HG03103 (cell line): ENCODE measurements around the gene MRPL44.
"Not testable (repeated sequence)": the region's sequence is repeated elsewhere in the genome, so short reads cannot be mapped to it uniquely, and the experiment has no call there.

Experiments used
- ATAC-seq: cut with Tn5 transposase; IDR thresholded peaks from one replicate; pipeline ENCODE4 v1.9.1; 2021; ENCODE audit warnings: low read depth; ENCODE audit not compliant: unreplicated experiment

MRPL44 gene

DNA sequence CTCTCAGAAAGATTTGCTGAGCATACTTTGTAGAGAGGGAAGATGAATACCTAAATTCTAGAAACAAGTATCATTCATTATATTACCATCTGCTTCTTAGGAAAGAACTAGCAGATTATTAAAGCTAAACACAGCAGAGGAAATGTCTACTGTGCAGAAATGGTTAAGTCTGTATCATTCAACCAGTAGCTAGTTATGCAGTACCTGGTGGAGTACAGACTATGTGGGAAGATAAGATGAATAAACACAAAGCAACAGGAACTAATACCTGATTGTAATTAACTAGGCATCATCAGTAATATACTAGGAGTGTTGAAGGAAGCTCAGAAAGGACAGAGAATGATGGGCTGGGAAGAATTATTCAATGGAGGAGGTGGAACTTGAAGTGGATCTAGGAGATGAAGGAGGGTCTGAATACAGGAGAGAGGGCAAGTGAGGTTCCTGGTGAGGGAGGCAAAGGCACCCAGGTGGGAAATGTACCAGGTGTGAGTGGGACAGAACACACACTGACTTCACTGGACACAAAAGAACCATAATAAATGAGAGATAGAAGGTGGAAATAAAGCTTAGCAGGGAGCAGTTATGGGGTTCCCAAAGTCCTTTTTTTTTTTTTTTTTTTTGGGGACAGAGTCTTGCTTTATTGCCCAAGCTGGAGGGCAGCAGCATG lies 21.7 kb upstream of the MRPL44 start:
- ATAC-seq, result no peak

DNA sequence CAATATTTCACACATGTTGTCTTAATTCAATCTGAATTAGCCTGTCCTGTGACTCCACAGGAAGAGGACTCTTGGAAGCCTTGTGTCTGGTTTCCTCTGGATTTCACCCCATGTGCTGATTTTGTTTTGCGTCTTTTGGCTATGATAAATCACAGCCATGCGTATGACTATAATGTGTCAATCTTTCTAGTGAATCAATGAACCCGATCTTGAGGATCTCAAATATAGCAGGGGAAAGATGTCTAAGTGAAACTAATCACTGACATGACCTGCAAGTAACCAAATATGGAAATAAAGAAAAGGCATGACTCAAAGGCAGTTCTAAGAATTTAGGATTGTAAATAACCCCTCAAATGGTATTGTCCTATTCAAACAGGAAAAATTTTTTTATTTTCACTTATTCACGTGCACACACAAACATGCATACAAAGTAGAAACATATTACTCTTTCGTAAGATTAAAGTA lies 20.4 kb upstream of the MRPL44 start:
- no peak for ATAC-seq

DNA sequence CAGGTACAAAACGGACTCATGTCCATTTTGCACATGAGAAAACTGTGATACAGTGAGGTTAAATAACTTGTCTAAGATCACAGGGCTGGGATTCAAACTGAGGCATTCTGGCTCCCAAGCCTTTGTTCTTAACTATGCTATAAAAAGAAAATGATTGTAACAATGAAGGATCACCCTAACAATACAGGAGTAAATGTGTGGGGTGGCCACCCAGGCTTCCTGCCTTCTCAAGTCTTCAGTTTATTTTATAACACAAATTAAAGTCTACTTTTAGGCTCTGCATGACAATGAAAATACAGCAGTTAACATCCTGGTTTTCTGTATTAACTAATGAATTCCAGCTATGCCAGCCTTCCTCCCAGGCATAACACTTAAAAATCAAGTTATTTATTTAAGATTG lies 19.7 kb upstream of the MRPL44 start:
- no peak for ATAC-seq

DNA sequence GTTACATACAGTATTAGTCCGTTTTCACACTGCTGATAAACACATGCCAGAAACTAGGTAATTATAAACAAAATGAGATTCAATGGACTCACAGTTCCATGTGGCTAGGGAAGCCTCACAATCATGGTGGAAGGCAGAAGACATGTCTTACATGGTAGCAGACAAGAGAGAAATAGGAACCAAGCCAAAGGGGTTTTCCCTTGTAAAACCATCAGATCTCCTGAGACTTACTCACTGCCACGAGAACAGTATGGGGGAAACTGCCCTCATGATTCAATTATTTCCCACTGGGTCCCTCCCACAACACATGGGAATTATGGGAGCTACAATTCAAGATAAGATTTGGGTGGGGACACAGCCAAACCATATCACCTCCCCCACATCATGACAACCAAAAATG lies 17.8 kb upstream of the MRPL44 start:
- ATAC-seq, result not testable (repeated sequence)

DNA sequence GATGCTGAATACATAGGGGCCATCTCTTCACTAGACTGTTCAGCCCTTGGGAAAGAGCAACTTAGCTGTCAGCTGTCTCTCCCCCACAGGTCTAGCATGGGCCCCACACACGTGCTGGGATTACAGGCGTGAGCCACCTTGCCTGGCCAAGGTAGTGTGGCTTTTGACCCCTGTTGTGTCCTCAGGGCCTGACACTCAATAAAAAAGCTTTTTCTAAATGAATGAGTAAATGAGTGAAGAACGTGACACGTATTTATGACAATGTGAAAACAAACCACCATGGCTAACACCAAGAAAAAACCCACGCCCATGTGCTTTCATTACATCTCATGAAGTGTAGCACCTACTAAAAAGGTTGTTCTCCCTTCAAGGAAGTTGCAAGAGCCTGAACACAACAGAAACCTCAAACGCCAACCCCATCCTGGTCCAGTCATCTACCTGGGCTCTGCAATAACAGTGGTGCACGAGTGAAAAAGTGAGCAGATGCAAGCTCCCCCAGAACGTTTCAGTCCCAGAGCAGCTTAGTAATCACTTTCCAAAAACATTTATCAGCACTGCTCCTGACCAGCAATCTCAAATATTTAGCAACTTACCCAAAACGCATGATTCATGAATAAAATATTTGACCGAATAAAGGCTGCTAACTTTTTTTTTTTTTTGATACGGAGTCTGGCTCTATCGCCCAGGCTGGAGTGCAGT lies 15.5 kb upstream of the MRPL44 start:
- peak; percentile 34 for ATAC-seq

DNA sequence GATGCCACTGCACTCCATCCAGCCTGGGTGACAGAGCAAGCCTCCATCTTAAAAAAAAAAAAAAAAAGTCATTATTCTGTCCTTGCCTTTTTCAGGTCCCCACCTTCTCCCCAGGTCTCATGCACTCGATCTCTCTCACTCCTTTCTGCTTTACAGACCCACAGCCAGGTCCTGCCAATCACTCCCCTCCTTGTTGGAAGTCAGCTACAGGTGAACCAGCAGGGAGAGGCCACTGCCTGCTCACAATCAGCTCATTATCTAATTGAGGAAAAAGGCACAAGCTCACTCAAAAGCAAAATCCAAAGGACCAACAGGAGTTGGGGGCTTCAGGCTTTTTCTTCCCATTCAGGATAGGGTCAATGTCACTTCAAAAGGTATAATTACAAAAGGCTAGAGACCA lies 14.1 kb upstream of the MRPL44 start:
- no peak for ATAC-seq

DNA sequence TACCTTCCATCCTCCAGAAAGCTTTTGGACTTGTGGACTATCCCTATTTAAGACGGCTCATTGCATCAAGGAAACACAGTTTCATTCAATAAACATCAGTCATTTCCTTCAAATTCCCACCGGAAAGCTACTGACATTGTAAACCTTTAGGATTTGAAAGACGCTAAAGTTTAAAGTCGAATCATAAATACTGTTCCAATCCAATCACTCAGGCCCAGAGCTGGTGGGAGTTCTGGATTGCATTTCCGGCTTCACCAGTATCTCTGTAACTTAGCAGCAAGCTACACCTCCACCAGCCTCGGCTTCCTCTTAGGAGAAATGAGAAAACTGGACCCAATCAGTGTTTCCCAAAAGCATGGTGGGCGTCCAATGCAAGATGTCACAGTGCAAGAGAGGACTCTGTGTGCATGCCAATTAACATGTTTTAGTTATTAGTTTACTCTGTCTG lies 13.7 kb upstream of the MRPL44 start:
- ATAC-seq, result no peak

DNA sequence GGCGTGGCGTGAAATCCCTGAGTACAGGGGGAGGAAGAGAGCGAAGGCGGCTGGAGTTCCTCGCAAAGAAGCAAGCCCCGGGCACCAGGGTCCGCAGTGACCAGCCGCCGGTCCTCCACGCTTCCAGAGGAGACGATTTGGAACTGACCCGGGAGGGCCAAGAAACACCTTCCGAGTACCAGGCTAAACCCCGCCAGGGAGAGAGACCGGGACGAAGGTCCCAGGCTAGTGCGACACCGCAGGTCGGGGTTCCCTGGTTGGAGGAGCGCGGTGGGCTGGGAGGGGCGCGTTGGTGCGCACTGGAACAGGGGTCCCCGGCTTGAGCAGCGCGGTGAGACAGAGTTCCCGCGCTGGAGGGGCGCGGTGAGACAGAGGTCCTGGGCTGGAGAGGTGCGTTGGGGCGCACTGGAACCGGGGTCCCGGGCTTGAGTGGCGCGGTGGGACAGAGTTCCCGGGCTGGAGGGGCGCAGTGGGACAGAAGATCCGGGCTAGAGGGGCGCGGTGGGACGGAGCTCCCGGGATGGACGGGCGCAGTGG lies 13.0 kb upstream of the MRPL44 start:
- ATAC-seq, result peak; percentile 13

DNA sequence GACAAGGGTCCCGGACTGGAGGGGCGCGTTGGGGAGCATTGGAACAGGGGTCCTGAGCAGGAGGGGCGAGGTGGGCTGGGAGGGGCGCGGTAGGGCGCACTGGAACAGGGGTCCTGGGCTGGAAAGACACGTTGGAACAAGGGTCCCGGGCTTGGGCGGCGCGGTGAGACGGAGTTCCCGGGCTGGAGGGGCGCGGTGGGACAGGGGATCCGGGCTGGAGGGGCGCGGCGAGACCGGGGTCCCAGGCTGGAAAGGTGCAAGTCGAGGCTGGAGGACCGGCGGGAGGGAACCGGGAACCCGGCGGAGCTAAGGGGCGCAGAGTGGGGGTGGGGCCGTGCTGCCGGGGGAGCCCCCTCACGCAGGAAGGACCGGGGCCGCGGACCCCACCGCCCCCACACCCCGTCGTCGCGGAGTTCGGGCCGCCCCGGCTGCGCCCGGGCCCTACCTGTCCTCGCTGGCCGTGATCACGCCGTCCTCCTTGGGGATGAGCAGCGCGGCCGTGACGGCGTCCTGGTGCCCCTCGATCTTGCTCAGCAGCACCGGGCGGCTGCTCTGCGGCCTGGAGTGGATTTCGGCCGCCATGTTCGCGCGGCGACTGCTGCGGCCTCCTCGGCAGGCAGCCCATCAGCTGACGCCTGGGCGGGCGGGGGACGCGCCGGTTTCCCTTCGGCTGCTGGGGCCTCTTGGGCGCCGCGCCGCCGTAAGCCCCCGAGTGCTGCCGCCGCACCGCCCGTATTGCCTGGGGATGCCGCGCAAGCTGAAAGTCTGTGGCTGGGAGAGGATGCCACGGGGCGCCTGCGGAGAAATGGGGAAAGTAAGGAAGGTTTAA lies 12.3 kb upstream of the MRPL44 start, which contains the start of gene WDFY1:
TSS of gene WDFY1 (minus strand) at position 633 of the 829 bp plus-strand sequence. CDS start at position 582, 51 bp downstream.
- peak; percentile 76 for ATAC-seq

DNA sequence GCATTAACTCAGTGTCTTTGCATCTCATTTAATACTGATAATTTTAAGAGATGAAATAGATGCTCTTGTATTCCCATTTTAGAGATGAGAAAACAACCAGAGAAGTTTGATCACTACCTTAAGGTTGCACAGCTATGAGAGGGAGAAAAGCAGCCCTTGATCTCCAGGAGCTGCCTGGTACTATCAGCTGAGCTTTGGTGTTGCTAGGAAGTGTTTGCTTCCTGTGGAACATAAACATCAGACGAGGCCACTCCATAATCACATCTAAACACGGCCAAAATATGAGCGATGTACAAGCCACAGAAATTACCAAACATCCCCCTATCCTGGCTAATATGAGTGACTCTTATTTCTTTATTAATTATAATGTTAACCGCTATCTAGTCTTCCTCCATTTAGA lies 11.5 kb upstream of the MRPL44 start:
- no peak for ATAC-seq

DNA sequence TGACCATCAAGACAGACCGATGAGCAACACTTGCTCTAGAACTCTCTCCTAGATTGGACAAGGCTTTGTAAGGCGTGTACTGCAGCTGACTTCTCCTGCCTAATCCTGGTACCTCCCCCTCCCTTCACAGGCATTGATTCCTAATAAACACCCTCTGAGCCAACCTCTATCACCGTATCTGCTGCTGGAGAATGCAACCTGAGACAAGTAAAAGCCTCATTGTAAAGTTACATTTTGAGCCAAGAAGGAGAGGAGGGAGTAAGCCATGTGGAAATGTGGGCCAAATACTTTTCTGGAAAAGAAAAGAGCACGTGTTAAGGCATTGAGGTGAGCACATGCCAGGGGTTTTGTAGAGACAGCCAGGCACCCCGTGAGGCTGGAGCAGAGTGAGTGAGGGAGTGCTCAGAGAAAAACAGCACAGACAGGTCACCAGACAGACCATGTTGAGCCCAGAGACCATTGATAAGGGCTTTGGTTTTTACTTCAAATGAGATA lies 9.5 kb upstream of the MRPL44 start:
- ATAC-seq, result no peak

DNA sequence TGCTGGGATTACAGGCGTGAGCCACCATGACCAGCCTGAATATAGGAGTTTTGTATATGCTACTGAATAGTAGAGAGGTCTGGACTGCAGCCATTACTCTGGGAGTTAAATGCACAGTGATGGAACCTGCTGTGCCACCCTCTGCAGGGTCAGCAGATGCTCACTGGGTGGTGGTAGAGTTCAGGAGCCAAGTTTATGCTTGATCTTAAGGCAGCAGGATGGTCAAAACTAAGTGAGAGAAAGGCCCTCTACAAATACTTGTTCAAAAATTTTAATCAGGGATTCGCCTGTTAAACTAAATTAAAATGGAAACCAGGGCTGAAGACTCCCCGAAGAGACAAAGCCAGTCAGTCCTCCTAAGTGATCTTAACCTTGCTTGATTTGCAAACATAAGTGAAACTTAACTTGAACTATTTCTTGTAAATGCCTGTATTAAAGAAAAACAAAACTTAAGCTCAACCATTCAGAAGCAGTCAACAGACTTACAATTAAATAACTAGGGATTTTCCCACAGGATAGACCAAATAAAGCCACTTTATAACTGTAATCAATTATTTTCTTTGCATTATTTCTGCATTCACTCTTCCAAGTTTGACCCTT lies 7.9 kb upstream of the MRPL44 start:
- no peak for ATAC-seq

DNA sequence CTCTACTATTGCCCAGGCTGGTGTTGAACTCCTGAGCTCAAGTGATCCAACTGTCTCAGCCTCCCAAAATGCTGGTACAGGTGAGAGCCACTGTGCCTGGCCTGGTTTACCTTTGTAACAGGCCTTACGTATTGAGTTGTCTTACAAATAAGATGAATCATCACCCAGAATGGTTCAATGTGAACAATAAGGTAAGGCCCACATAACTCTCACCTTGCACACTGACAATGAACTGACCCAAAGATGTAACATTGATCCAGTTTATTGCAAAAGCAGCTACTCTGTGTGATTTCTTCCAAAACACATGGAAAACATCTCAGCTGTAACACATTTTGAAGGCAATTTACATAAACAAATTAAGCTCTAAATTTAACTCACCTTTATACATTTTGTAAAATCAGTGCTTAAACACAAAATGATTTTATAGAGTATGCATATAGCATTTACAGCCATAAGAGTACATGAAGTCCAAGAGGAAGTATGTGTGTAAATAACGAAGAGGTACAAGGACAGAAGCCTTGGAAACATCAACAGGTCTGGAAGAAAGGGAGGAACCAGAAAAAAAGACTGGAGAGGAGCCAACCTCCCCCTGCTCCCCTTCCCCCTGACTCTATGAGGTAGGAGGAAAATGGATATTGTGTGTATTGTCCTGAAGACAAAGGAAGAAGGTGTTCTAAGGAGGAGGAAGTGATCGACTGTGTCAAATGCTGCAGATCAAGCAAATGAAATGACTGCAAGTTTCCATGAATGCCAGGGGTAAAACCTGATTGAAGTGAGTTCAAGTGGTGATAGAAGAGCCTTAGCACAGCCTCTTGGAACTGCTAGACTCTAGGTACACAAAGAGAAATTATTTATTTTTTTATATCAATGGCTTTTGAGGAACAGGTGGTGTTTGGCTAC lies 6.6 kb upstream of the MRPL44 start:
- ATAC-seq, result no peak

DNA sequence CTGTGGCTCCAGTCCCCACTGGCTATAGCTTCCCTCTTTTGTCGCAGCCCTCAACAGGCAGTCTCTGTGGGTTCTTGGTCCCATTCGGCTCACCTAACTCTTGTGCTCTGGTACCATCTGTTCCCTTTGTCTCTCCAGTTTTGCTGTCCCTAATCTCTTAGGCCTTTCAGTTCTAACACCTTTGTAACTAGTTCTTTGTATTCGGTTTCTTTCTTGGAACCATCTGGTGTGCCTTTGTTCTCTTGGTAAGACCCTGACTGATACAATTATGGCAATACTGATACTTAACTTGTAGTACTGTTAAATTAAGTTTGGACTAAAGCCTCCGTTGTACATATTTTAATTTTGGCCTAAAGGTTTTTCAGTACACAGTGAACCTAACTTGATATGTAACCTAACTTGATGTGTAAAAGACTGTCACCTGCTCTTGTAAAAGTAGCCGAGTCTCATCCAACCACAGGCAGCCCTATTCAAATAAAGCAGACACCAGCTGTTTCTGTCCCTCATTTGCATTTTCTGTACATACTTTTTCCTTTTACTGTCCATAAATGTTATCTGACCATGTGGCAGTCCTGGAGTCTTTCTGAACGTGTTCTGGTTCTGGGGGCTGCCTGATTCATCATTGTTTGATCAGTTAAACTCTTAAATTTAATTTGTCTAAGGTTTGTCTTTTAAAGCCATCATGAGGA lies 4.8 kb upstream of the MRPL44 start:
- ATAC-seq, result peak; percentile 39

DNA sequence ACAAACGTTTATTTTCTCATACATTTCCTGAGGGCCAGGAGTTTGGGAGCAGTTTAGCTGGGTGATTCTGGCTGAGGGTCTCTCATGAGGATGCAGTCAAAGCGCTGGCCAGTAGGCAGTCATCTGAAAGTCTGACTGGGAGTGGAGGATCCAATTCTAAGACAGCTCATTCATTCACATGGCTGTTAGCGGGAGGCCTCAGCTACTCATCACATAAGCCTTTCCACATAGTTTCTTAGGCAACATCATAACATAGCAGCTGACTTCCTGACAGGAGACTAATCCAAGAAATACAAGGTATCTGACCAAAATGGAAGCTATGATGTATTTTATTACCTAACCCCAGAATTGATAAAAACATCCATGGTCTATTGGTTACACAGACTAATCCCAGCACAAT lies 2.9 kb upstream of the MRPL44 start:
- ATAC-seq, result no peak

DNA sequence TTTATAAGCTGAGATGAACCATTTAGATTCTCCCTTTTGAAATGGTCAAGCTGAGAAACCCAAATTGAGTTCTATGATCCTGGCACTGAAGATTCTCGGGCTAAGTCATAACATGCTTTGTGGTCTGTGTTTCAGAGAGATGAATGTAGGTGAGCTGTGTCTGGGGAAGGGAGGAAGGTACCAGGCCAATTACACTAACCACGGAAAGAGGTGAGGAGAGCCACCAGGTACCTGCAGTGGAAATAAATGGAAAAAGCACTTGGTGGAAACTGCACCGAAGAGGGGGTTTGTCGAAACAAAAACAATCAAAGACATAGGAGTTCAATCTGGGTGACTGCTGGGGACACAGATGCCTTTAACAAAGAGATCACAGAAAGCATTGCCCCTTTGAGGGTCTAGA lies 963 bp upstream of the MRPL44 start:
- no peak for ATAC-seq

DNA sequence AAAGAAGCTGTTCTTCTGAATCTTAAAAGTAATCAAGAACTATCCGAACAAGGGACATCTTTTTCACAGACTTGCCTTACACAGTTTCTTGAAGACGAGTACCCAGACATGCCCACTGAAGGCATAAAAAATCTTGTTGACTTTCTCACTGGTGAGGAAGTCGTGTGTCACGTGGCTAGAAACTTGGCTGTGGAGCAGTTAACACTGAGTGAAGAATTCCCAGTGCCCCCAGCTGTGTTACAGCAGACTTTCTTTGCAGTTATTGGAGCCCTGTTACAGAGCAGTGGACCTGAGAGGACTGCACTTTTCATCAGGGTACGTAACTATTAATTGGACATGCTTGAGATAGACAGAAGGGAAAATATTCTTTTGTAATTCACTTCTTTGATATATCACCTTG lies 2.4 kb downstream of the MRPL44 start:
- no peak for ATAC-seq

DNA sequence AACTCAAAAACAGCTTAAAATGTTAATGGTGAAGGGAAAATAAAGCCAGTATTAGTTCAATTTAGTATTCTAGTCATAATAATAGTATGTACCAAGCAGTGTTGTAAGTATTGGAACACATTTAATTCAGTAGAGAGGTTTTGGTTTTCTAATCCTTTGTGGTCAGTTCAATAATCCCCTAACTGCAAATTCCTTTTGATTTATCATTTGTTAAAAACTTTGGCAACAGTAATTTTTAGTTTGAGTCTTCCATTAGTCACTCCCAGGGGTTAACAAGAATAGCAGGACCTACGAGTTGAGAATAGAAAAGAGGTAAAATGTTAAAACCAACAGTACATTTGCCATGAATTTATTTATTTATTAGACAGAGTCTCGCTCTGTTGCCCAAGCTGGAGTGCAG lies 10.7 kb downstream of the MRPL44 start:
- no peak for ATAC-seq

DNA sequence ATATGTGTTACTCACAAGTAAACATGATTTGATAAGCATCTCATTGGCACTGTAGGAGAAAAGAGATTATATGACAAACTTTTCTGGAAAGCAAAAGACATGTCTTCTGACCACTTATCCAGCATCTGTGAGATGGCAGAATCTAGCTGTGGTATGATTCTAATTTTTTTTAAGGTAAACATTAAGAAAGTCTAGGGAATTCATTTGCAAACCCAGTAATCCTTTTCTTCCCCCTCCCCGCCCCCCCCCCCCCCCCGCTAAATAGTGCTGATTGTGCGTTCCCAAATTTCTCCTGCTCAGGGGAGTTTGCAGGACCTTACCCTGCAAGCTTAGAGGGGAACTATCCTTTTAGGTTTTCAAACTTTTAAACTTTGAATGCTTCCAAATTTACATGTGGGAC lies 12.1 kb downstream of the MRPL44 start:
- ATAC-seq, result no peak
